Transverse colon (tissue), 4 donors: ENCODE measurements around the gene NEDD4L.
"Not testable (repeated sequence)": the region's sequence is repeated elsewhere in the genome, so short reads cannot be mapped to it uniquely, and the experiment has no call there.

Source experiments
- CTCF ChIP-seq, 5 experiments: fragments of 200-600 bp in 3 of 5; fragments of 450-650 bp in 2 of 5; sonication (generic) in 3 of 5; IDR thresholded peaks; 1 replicate in 2 of 5; 2 replicates in 3 of 5; pipeline ENCODE4 v1.5.1; 2016 to 2017; ENCODE audit warnings: antibody characterized with exemption in 5 of 5, inconsistent platforms in 3 of 5, mild to moderate bottlenecking in 2 of 5, moderate library complexity in 1 of 5
- POLR2A ChIP-seq: fragments of 450-650 bp; IDR thresholded peaks from one replicate; pipeline ENCODE4 v1.6.1; 2016; ENCODE audit warnings: antibody characterized with exemption, mild to moderate bottlenecking, moderate library complexity
- POLR2AphosphoS5 ChIP-seq, 3 donors: sonication (generic); formaldehyde crosslinking; IDR thresholded peaks; one replicate each; pipeline ENCODE4 v1.6.1; 2016; ENCODE audit warnings: antibody characterized with exemption in 3 of 3

GRCh38 chr18:58170036-58170435 lies 126.0 kb downstream of the NEDD4L start:
- TF ChIP-seq CTCF (IDR thresholded peaks at IDR 0.05); POLR2A; POLR2AphosphoS5 (IDR thresholded peaks at IDR 0.05): not testable (repeated sequence)
